AG09319 (cell line): Measurements from ENCODE around the gene MFAP3.
"Not testable (repeated sequence)": the region's sequence is repeated elsewhere in the genome, so short reads cannot be mapped to it uniquely, and the experiment has no call there.

Experiments used
- DNase-seq: peaks from one replicate; pipeline ENCODE4 v3.0.0-alpha.2; 2010; ENCODE audit warnings: low read depth; ENCODE audit errors: extremely low read depth
- CTCF ChIP-seq: IDR thresholded peaks from 2 replicates; pipeline ENCODE4 v1.5.1; 2011; ENCODE audit warnings: low read depth, mild to moderate bottlenecking, inconsistent platforms, low read length, moderate library complexity

The MFAP3 gene

GRCh38 chr5:154063372-154063771 is 24.6 kb downstream of the MFAP3 start:
- DNase-seq: no peak
- no peak for TF ChIP-seq CTCF

- TF ChIP-seq CTCF: no peak
- DNase-seq: no peak
Observed at GRCh38 chr5:154065971-154066370, 27.2 kb downstream of the MFAP3 start.

- not testable (repeated sequence) for DNase-seq
Observed at GRCh38 chr5:154069854-154070253, 31.1 kb downstream of the MFAP3 start.

GRCh38 chr5:154071799-154072413 is 33.1 kb downstream of the MFAP3 start:
- DNase-seq: no peak
- TF ChIP-seq CTCF: no peak

- TF ChIP-seq CTCF: peak; percentile 92
- no peak for DNase-seq
Observed at GRCh38 chr5:154072414-154073171, 33.8 kb downstream of the MFAP3 start.

GRCh38 chr5:154076240-154076922 is 37.6 kb downstream of the MFAP3 start:
- no peak for TF ChIP-seq CTCF
- no peak for DNase-seq

GRCh38 chr5:154077696-154078095 is 38.9 kb downstream of the MFAP3 start:
- DNase-seq: no peak

More at GRCh38 chr5:154077696-154078095, 38.9 kb downstream of the MFAP3 start:
- TF ChIP-seq CTCF: no peak
